CD14-positive monocyte (primary cell): Measurements from ENCODE around the gene IL31RA. TPM values are rescaled to one million over a fixed set of nuclear protein-coding genes. Genes with fewer than 3 reads are reported as not detected.

Source experiments
- DNase-seq, 3 donors: peaks; one replicate each; pipeline ENCODE4 v3.0.0-alpha.2; 2011 to 2022
- H2AFZ ChIP-seq: 2 replicates; pipeline ENCODE4 v1.6.0; 2012; ENCODE audit warnings: mild to moderate bottlenecking, low read depth, low read length, inconsistent platforms; ENCODE audit not compliant: insufficient read depth, poor library complexity, severe bottlenecking
- H3K27ac ChIP-seq, 2 donors: 1 replicate in 1 of 2; 2 replicates in 1 of 2; pipeline ENCODE4 v1.5.1; 2012 to 2013; ENCODE audit warnings: low read length in 2 of 2, control low read depth in 1 of 2, inconsistent platforms in 1 of 2, low read depth in 1 of 2, mild to moderate bottlenecking in 1 of 2
- H3K27me3 ChIP-seq, 2 donors: one replicate each; pipeline versions ENCODE4 v1.6.0 to v1.6.1; 2011 to 2013; ENCODE audit warnings: low read length in 2 of 2; ENCODE audit not compliant: control insufficient read depth in 2 of 2, insufficient read depth in 2 of 2
- H3K36me3 ChIP-seq, 2 donors: replicated peaks in 1 of 2; 1 replicate in 1 of 2; 2 replicates in 1 of 2; pipeline versions ENCODE4 v1.5.1 to v1.6.1; 2012 to 2013; ENCODE audit warnings: low read length in 2 of 2, control low read depth in 1 of 2, inconsistent platforms in 1 of 2, mild to moderate bottlenecking in 1 of 2; ENCODE audit not compliant: insufficient read depth in 2 of 2, control insufficient read depth in 1 of 2
- H3K4me1 ChIP-seq, 2 donors: 1 replicate in 1 of 2; 2 replicates in 1 of 2; pipeline versions ENCODE4 v1.5.1 to v1.6.1; 2012 to 2013; ENCODE audit warnings: low read length in 2 of 2, control low read depth in 1 of 2, inconsistent platforms in 1 of 2, mild to moderate bottlenecking in 1 of 2, moderate library complexity in 1 of 2; ENCODE audit not compliant: insufficient read depth in 2 of 2, control insufficient read depth in 1 of 2
- H3K4me2 ChIP-seq: replicated peaks from 2 replicates; pipeline ENCODE3; 2012; ENCODE audit warnings: low read length, moderate library complexity, mild to moderate bottlenecking; ENCODE audit not compliant: poor library complexity, severe bottlenecking; ENCODE audit errors: extremely low read depth
- H3K4me3 ChIP-seq, 3 experiments: fragments of 200-600 bp in 1 of 3; sonication (generic) in 1 of 3; replicated peaks in 1 of 3; 1 replicate in 2 of 3; 2 replicates in 1 of 3; pipeline ENCODE4 v1.5.1; 2011 to 2013; ENCODE audit warnings: low read length in 3 of 3, mild to moderate bottlenecking in 3 of 3, control low read depth in 2 of 3, low read depth in 2 of 3, inconsistent platforms in 1 of 3, moderate library complexity in 1 of 3
- H3K79me2 ChIP-seq: 2 replicates; pipeline ENCODE4 v1.6.0; 2012; ENCODE audit warnings: mild to moderate bottlenecking, control low read depth, inconsistent platforms, low read length, moderate library complexity; ENCODE audit not compliant: insufficient read depth
- H3K9ac ChIP-seq: 2 replicates; pipeline ENCODE4 v1.6.0; 2017; ENCODE audit warnings: low read length, mild to moderate bottlenecking; ENCODE audit not compliant: insufficient read depth, poor library complexity, severe bottlenecking
- H3K9me3 ChIP-seq, 2 donors: replicated peaks in 1 of 2; 1 replicate in 1 of 2; 2 replicates in 1 of 2; pipeline versions ENCODE4 v1.5.1 to v1.6.1; 2012 to 2013; ENCODE audit warnings: low read length in 2 of 2, control low read depth in 1 of 2; ENCODE audit not compliant: control insufficient read depth in 1 of 2, insufficient read depth in 1 of 2
- H4K20me1 ChIP-seq: 2 replicates; pipeline ENCODE4 v1.6.0; 2012; ENCODE audit warnings: mild to moderate bottlenecking, low read length, control low read depth, moderate library complexity; ENCODE audit not compliant: insufficient read depth
- H3K27ac Mint-ChIP-seq, 7 donors: one replicate each; pipeline ENCODE4 v1.8.0; 2020; ENCODE audit warnings: mild to moderate bottlenecking in 7 of 7, mixed read lengths in 7 of 7, moderate library complexity in 6 of 7, inconsistent platforms in 2 of 7
- H3K27me3 Mint-ChIP-seq, 3 donors: one replicate each; pipeline ENCODE4 v1.8.0; 2021 to 2022; ENCODE audit warnings: low read depth in 3 of 3, mild to moderate bottlenecking in 3 of 3, mixed read lengths in 3 of 3, moderate library complexity in 3 of 3, inconsistent platforms in 1 of 3
- H3K36me3 Mint-ChIP-seq, 2 donors: one replicate each; pipeline ENCODE4 v1.8.0; 2020; ENCODE audit warnings: mixed read lengths in 2 of 2, inconsistent platforms in 1 of 2, mild to moderate bottlenecking in 1 of 2
- H3K4me1 Mint-ChIP-seq: one replicate; pipeline ENCODE4 v1.8.0; 2020; ENCODE audit warnings: mild to moderate bottlenecking, mixed read lengths
- H3K4me3 Mint-ChIP-seq, 2 donors: one replicate each; pipeline ENCODE4 v1.8.0; 2020; ENCODE audit warnings: mild to moderate bottlenecking in 2 of 2, mixed read lengths in 2 of 2, moderate library complexity in 1 of 2
- H3K9me3 Mint-ChIP-seq, 7 donors: one replicate each; pipeline ENCODE4 v1.8.0; 2020 to 2022; ENCODE audit warnings: mixed read lengths in 7 of 7, mild to moderate bottlenecking in 6 of 7, moderate library complexity in 6 of 7, inconsistent platforms in 2 of 7
- CTCF ChIP-seq: fragments of 200-600 bp; IDR thresholded peaks from one replicate; pipeline ENCODE4 v1.8.0; 2022; ENCODE audit warnings: antibody characterized with exemption, mild to moderate bottlenecking
- WGBS: methylation state at CpG from one replicate; pipeline ENCODE4 v1.1.5; 2013; ENCODE audit warnings: missing lambda C conversion rate; ENCODE audit not compliant: insufficient coverage; 5-methylcytosine and 5-hydroxymethylcytosine counted together
- intact Hi-C, 2 donors: fragments of 100-400 bp; cut with micrococcal nuclease; formaldehyde crosslinking; loops; one replicate each; pipeline versions ENCODE4 v1.15.0 to v1.15.1; 2023
- polyA plus RNA-seq, 3 donors: library from polyadenylated mRNA; depleted of rRNA in 1 of 3; unstranded in 2 of 3; stranded (reverse) in 1 of 3; fragments of 300-500 nt in 2 of 3; fragments of >200 nt in 1 of 3; fragmentation: Illumina TruSeq in 2 of 3; gene quantifications; 1 replicate in 2 of 3; 2 replicates in 1 of 3; pipeline ENCODE4 v1.2.3, GENCODE V29; 2012 to 2021

The IL31RA gene
- polyA plus RNA-seq, 3 donors: 0.52 to 1.8 (median 1.3) TPM

- Mint-ChIP-seq H3K27me3 (no peaks in the 10 kb centered on the region), H3K4me1 (no peaks in the 10 kb centered on the region), H3K4me3 (no peak overlapping the region), H3K36me3 (peaks cover 53 to 77% of the 10 kb centered on the region in 2 donors), H3K27ac (peak overlapping the region in 2 of 7 donors; percentile 9 to 10), H3K9me3 (no peaks in the 10 kb centered on the region)
- Histone ChIP-seq H3K9me3 (no peaks in the 10 kb centered on the region), H3K9ac (no peak overlapping the region), H3K79me2 (no peaks in the 10 kb centered on the region), H3K36me3 (peaks cover 14 to 66% of the 10 kb centered on the region in 2 donors), H3K27ac (no peak overlapping the region), H3K4me1 (no peaks in the 10 kb centered on the region), H3K4me3 (no peak overlapping the region), H2AFZ (no peak overlapping the region), H3K27me3 (no peaks in the 10 kb centered on the region), H4K20me1 (no peaks in the 10 kb centered on the region), H3K4me2 (no peak overlapping the region)
- intact Hi-C loops: no loop called here
- 100% methylated on average over 4 of the region's 5 CpGs for WGBS
- no peak for DNase-seq
- no peak for TF ChIP-seq CTCF
These were observed 37.0 kb downstream of the IL31RA start for GRCh38 chr5:55888205-55888604.

GRCh38 chr5:55892479-55892878 lies 41.3 kb downstream of the IL31RA start:
- DNase-seq: no peak
- Histone ChIP-seq H3K27ac (no peak overlapping the region), H3K36me3 (peaks cover 7 to 30% of the 10 kb centered on the region in 2 donors), H3K27me3 (no peaks in the 10 kb centered on the region), H2AFZ (no peak overlapping the region), H4K20me1 (no peaks in the 10 kb centered on the region), H3K4me2 (no peak overlapping the region), H3K9me3 (no peaks in the 10 kb centered on the region), H3K4me3 (no peak overlapping the region), H3K9ac (no peak overlapping the region), H3K79me2 (no peaks in the 10 kb centered on the region), H3K4me1 (peaks cover 5 to 6% of the 10 kb centered on the region in 2 donors)
- Mint-ChIP-seq H3K27me3 (no peaks in the 10 kb centered on the region), H3K4me1 (peaks cover 10% of the 10 kb centered on the region), H3K36me3 (peaks cover 30 to 51% of the 10 kb centered on the region in 2 donors), H3K9me3 (no peaks in the 10 kb centered on the region), H3K4me3 (no peak overlapping the region), H3K27ac (no peak overlapping the region)
- intact Hi-C loops: no loop called here
- no peak for TF ChIP-seq CTCF
- WGBS: no CpG with 5 or more reads among the region's 2 CpGs
